HEK293T (cell line): ENCODE measurements around the gene RFC2.

Experiments used
- CTCF ChIA-PET: fragments of 350-600 bp; formaldehyde crosslinking; extraction: SDS; loops from one replicate; lab custom pipeline; 2021; ENCODE audit warnings: antibody characterized with exemption, inconsistent platforms; lab: Yijun Ruan, JAX
- POLR2A ChIA-PET: fragments of 350-600 bp; formaldehyde crosslinking; extraction: SDS; loops from one replicate; lab custom pipeline; 2020; ENCODE audit warnings: antibody characterized with exemption, inconsistent platforms; lab: Yijun Ruan, JAX
- DNase-seq: peaks from one replicate; pipeline ENCODE4 v3.0.0; 2012; ENCODE audit warnings: mixed read lengths; ENCODE audit errors: extremely low spot score
- ARNT ChIP-seq: fragments of 450-650 bp; IDR thresholded peaks from 2 replicates; pipeline ENCODE4 v1.6.1; 2017; ENCODE audit warnings: mild to moderate bottlenecking
- BHLHE40 ChIP-seq: fragments of 450-650 bp; IDR thresholded peaks from 2 replicates; pipeline ENCODE4 v1.6.1; 2016; ENCODE audit warnings: mild to moderate bottlenecking, moderate library complexity, borderline replicate concordance
- CTBP1 ChIP-seq: fragments of 450-650 bp; IDR thresholded peaks from 2 replicates; pipeline ENCODE4 v1.6.1; 2016; ENCODE audit warnings: borderline replicate concordance
- ELF4 ChIP-seq: fragments of 450-650 bp; IDR thresholded peaks from 2 replicates; pipeline ENCODE4 v1.6.1; 2017; ENCODE audit warnings: antibody characterized with exemption
- FOXA1 ChIP-seq: fragments of 450-650 bp; IDR thresholded peaks from 2 replicates; pipeline ENCODE4 v1.6.1; 2016; ENCODE audit warnings: mild to moderate bottlenecking
- FOXK2 ChIP-seq: fragments of 450-650 bp; IDR thresholded peaks from 2 replicates; pipeline ENCODE4 v1.6.1; 2016; ENCODE audit warnings: mild to moderate bottlenecking
- FOXM1 ChIP-seq: fragments of 450-650 bp; IDR thresholded peaks from 2 replicates; pipeline ENCODE4 v1.6.1; 2017; ENCODE audit warnings: mild to moderate bottlenecking, borderline replicate concordance
- HDGF ChIP-seq: fragments of 450-650 bp; IDR thresholded peaks from 2 replicates; pipeline ENCODE4 v1.6.1; 2017; ENCODE audit warnings: antibody characterized with exemption, borderline replicate concordance
- L3MBTL2 ChIP-seq: fragments of 450-650 bp; conservative IDR thresholded peaks from 2 replicates; pipeline ENCODE4 v1.6.1; 2016; ENCODE audit warnings: mild to moderate bottlenecking
- LEF1 ChIP-seq: fragments of 450-650 bp; IDR thresholded peaks from 2 replicates; pipeline ENCODE4 v1.6.1; 2017; ENCODE audit warnings: mild to moderate bottlenecking, borderline replicate concordance
- NFRKB ChIP-seq: fragments of 450-650 bp; IDR thresholded peaks from 2 replicates; pipeline ENCODE4 v1.6.1; 2016; ENCODE audit warnings: mild to moderate bottlenecking, moderate library complexity
- PKNOX1 ChIP-seq: fragments of 450-650 bp; IDR thresholded peaks from 2 replicates; pipeline ENCODE4 v1.6.1; 2016
- SP1 ChIP-seq: fragments of 450-650 bp; IDR thresholded peaks from 2 replicates; pipeline ENCODE4 v1.6.1; 2017
- SUZ12 ChIP-seq: fragments of 450-650 bp; IDR thresholded peaks from 2 replicates; pipeline ENCODE4 v1.6.1; 2016; ENCODE audit warnings: mild to moderate bottlenecking
- TARDBP ChIP-seq: fragments of 450-650 bp; IDR thresholded peaks from 2 replicates; pipeline ENCODE4 v1.6.1; 2016
- ZNF384 ChIP-seq: fragments of 450-650 bp; IDR thresholded peaks from 2 replicates; pipeline ENCODE4 v1.6.1; 2016

RFC2 gene

GRCh38 chr7:74284781-74285259, 30.6 kb upstream of the RFC2 start:
- no peak for DNase-seq
- CTCF ChIA-PET, result interaction anchor here (2.6 kb wide), 1 partner anchor 9 kb away, joined by 24 read pairs; no protein-coding TSS in a partner anchor
- no peak for TF ChIP-seq TARDBP
- TF ChIP-seq ZNF384, result no peak
- TF ChIP-seq ARNT, result no peak
- TF ChIP-seq FOXA1, result no peak
- TF ChIP-seq L3MBTL2, result no peak
- no peak for TF ChIP-seq NFRKB
- no peak for TF ChIP-seq SUZ12
- TF ChIP-seq SP1, result no peak
- TF ChIP-seq FOXK2, result no peak
- no peak for TF ChIP-seq HDGF
- no peak for TF ChIP-seq CTBP1
- TF ChIP-seq FOXM1, result no peak
- TF ChIP-seq LEF1, result no peak
- TF ChIP-seq BHLHE40, result no peak
- TF ChIP-seq ELF4, result no peak
- no peak for TF ChIP-seq PKNOX1
- POLR2A ChIA-PET, result no interaction called here

GRCh38 chr7:74283858-74284447, 29.8 kb upstream of the RFC2 start:
- TF ChIP-seq SP1, result no peak
- TF ChIP-seq FOXM1, result no peak
- no peak for TF ChIP-seq FOXK2
- TF ChIP-seq PKNOX1, result no peak
- TF ChIP-seq CTBP1, result no peak
- no peak for TF ChIP-seq FOXA1
- no peak for TF ChIP-seq TARDBP
- no peak for TF ChIP-seq HDGF
- TF ChIP-seq L3MBTL2, result no peak
- TF ChIP-seq LEF1, result no peak
- TF ChIP-seq ZNF384, result no peak
- no peak for TF ChIP-seq ARNT
- no peak for TF ChIP-seq NFRKB
- TF ChIP-seq BHLHE40, result no peak
- no peak for DNase-seq
- POLR2A ChIA-PET, result no interaction called here

DNA sequence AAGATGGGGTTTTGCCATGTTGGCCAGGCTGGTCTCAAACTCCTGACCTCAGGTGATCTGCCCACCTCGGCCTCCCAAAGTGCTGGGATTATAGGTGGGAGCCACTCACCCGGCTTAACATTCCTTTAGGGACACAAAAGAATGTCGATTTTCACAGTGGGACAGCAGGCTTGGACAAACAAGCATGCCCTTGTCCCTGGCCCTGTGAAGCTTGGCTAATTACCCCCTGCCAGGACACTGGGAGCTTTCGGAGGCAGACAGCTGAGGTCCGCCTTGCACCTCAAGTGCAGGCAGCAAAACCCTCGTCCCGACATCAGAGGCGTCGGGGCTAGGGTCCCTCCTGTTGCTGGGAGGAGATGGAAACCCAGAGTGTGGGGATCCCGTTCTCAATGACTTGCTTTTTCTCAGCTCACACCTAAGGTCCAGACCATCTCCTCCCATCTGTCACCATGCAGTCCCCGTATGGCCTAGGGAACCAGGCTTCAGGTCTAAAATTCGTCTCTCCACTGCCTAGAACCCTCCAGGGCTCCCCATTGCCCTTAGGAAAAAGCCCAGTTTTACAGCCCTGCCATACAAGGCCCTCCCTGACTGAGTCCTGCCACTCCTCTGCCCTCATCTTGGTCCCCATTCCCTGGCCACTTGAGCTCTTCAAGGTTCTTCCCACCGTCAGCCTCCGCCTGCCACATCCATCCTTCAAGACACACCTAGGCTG, 28.7 kb upstream of the RFC2 start:
- ChIA-PET CTCF (interaction anchor here (0.9 to 2.6 kb wide), 2 partner anchors 7 to 77 kb away, joined by 3 to 24 read pairs; no protein-coding TSS in a partner anchor), POLR2A (no interaction called here)
- DNase-seq, result no peak
- TF ChIP-seq SUZ12 (no peak), SP1 (no peak), NFRKB (no peak), FOXM1 (no peak), LEF1 (no peak), ELF4 (no peak), FOXK2 (no peak), FOXA1 (no peak), ARNT (no peak), ZNF384 (no peak), L3MBTL2 (no peak), TARDBP (no peak), CTBP1 (no peak), HDGF (no peak), BHLHE40 (no peak), PKNOX1 (no peak)

More at GRCh38 chr7:74283858-74284447, 29.8 kb upstream of the RFC2 start:
- CTCF ChIA-PET, result interaction anchor here (0.9 to 2.6 kb wide), 2 partner anchors 9 to 78 kb away, joined by 3 to 24 read pairs; no protein-coding TSS in a partner anchor

DNA sequence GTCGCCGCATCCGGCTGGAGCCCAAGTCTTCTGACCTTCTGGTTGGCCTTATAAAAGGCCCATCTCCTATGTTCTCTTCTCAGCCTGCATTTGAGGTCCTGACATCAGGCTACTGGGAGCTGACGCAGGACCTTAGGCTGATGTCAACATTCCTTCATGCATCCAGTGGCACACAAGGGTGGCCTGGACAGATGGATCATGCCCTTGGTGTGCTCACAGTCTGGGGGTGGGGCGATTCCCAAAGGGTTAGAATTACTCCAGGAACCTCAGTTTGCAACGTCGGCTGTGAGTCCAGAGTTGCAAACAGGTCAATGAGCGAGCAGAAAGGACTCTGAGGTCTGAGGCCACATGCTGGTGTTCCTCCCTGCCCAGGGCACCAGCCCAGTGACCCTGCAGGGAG, 26.8 kb upstream of the RFC2 start:
- TF ChIP-seq FOXK2, result no peak
- TF ChIP-seq BHLHE40, result no peak
- no peak for TF ChIP-seq CTBP1
- no peak for TF ChIP-seq FOXA1
- TF ChIP-seq SP1, result no peak
- TF ChIP-seq ZNF384, result no peak
- TF ChIP-seq LEF1, result no peak
- TF ChIP-seq ELF4, result no peak
- no peak for TF ChIP-seq L3MBTL2
- no peak for TF ChIP-seq ARNT
- TF ChIP-seq FOXM1, result no peak
- TF ChIP-seq HDGF, result no peak
- no peak for TF ChIP-seq TARDBP
- no peak for TF ChIP-seq SUZ12
- TF ChIP-seq PKNOX1, result no peak
- TF ChIP-seq NFRKB, result no peak
- CTCF ChIA-PET, result no interaction called here
- no peak for DNase-seq
- POLR2A ChIA-PET, result no interaction called here
